ENCODE measurements around the gene PHTF1.

The PHTF1 gene

GRCh38 chr1:113653741-113654140 lies 105.5 kb downstream of the PHTF1 start:
- no peaks in the 10 kb centered on the region for H3K36me3 ChIP-seq (ENCODE audit: control insufficient read depth, insufficient read depth, low read length)
- no peak for TF ChIP-seq CTCF (IDR thresholded peaks at IDR 0.05)
- H3K9me3 ChIP-seq (ENCODE audit: control insufficient read depth, low read length): no peaks in the 10 kb centered on the region
- no peak overlapping the region for H3K4me3 ChIP-seq (ENCODE audit: low read depth, low read length)
- H3K4me2 ChIP-seq (ENCODE audit: low read length): no peak overlapping the region
- no peak overlapping the region for H3K9ac ChIP-seq
- no peak overlapping the region for H2AFZ ChIP-seq
- H3K27me3 ChIP-seq (ENCODE audit: control insufficient read depth, insufficient read depth, low read length): no peaks in the 10 kb centered on the region
- H3K27ac ChIP-seq: no peak overlapping the region
- H3K4me1 ChIP-seq: no peaks in the 10 kb centered on the region
- no peaks in the 10 kb centered on the region for H3K79me2 ChIP-seq

- no peaks in the 10 kb centered on the region for H3K36me3 ChIP-seq (ENCODE audit: control insufficient read depth, insufficient read depth, low read length)
- H3K79me2 ChIP-seq: no peaks in the 10 kb centered on the region
- H3K27me3 ChIP-seq (ENCODE audit: control insufficient read depth, insufficient read depth, low read length): no peaks in the 10 kb centered on the region
- H3K4me2 ChIP-seq (ENCODE audit: low read length): no peak overlapping the region
- no peak overlapping the region for H3K4me3 ChIP-seq (ENCODE audit: low read depth, low read length)
- H3K4me1 ChIP-seq: no peaks in the 10 kb centered on the region
- no peak overlapping the region for H3K27ac ChIP-seq
- H2AFZ ChIP-seq: no peak overlapping the region
- H3K9me3 ChIP-seq (ENCODE audit: control insufficient read depth, low read length): no peaks in the 10 kb centered on the region
- TF ChIP-seq CTCF (IDR thresholded peaks at IDR 0.05): no peak
- H3K9ac ChIP-seq: no peak overlapping the region
Observed at GRCh38 chr1:113652771-113653170, 106.5 kb downstream of the PHTF1 start.

- Histone ChIP-seq H3K4me3 (ENCODE audit: low read depth, low read length) (no peak overlapping the region), H3K9ac (no peak overlapping the region), H3K79me2 (no peaks in the 10 kb centered on the region), H2AFZ (no peak overlapping the region), H3K27me3 (ENCODE audit: control insufficient read depth, insufficient read depth, low read length) (no peaks in the 10 kb centered on the region), H3K36me3 (ENCODE audit: control insufficient read depth, insufficient read depth, low read length) (no peaks in the 10 kb centered on the region), H3K4me2 (ENCODE audit: low read length) (no peak overlapping the region), H3K27ac (no peak overlapping the region), H3K9me3 (ENCODE audit: control insufficient read depth, low read length) (no peaks in the 10 kb centered on the region), H3K4me1 (no peaks in the 10 kb centered on the region)
- no peak for TF ChIP-seq CTCF (IDR thresholded peaks at IDR 0.05)
Observed at GRCh38 chr1:113648478-113648877, 110.8 kb downstream of the PHTF1 start.

GRCh38 chr1:113647164-113647563 lies 112.1 kb downstream of the PHTF1 start:
- Histone ChIP-seq H3K4me1 (no peaks in the 10 kb centered on the region), H3K36me3 (ENCODE audit: control insufficient read depth, insufficient read depth, low read length) (no peaks in the 10 kb centered on the region), H3K4me3 (ENCODE audit: low read depth, low read length) (no peak overlapping the region), H3K27me3 (ENCODE audit: control insufficient read depth, insufficient read depth, low read length) (no peaks in the 10 kb centered on the region), H3K79me2 (no peaks in the 10 kb centered on the region), H3K9me3 (ENCODE audit: control insufficient read depth, low read length) (no peaks in the 10 kb centered on the region), H3K4me2 (ENCODE audit: low read length) (no peak overlapping the region), H2AFZ (no peak overlapping the region), H3K27ac (no peak overlapping the region), H3K9ac (no peak overlapping the region)
- no peak for TF ChIP-seq CTCF (IDR thresholded peaks at IDR 0.05)
